K562 (cell line): Measurements from ENCODE around the gene PPM1M. TPM values are rescaled to one million over a fixed set of nuclear protein-coding genes. Genes with fewer than 3 reads are reported as not detected.
A peak's percentile ranks its signal among the peaks of the same experiment; 100 is the strongest.

Experiments
- ATAC-seq: fragments of 200-7000 bp; cut with Tn5 transposase; 3 replicates; pipeline ENCODE4 v1.9.1; 2020; ENCODE audit warnings: moderate library complexity
- BruUV-seq: library from RNA; stranded (reverse); fragments of 400-500 nt; replicated peaks from 2 replicates; lab custom pipeline; 2021; lab: Mats Ljungman, UMichigan
- CTCF ChIA-PET: fragments of 300-600 bp; formaldehyde crosslinking; extraction: SDS; loops from one replicate; lab custom pipeline; 2021; ENCODE audit warnings: low intra/inter-chr PET ratio; lab: Yijun Ruan, JAX
- POLR2A ChIA-PET: fragments of 300-600, 350-650 bp; sonication (Branson Sonifier 250); formaldehyde crosslinking; extraction: SDS; loops from one replicate; lab custom pipeline; 2021; ENCODE audit warnings: antibody characterized with exemption, inconsistent platforms; lab: Yijun Ruan, JAX
- DNase-seq, 4 experiments: peaks; one replicate each; pipeline versions ENCODE4 v3.0.0 to v3.0.0-alpha.2; 2011 to 2018; ENCODE audit warnings: low spot score in 3 of 4, mixed read lengths in 3 of 4; ENCODE audit errors: extremely low read depth in 1 of 4
- FAIRE-seq: peaks from 2 replicates; lab custom pipeline; 2011; peaks lifted over from hg19 to GRCh38; lab: Jason Lieb, UNC
- H2AFZ ChIP-seq: 2 replicates; pipeline ENCODE4 v1.6.0; 2011; ENCODE audit warnings: low read depth, low read length, control low read depth, inconsistent platforms
- H3K27ac ChIP-seq: fragments of 200-600 bp; 3 replicates; pipeline ENCODE4 v1.8.0; 2011; ENCODE audit warnings: low read depth, mild to moderate bottlenecking, control low read depth, inconsistent platforms, low read length, moderate library complexity, mixed read lengths; ENCODE audit errors: extremely low read depth
- H3K27me3 ChIP-seq, 2 experiments: fragments of 300-600 bp in 1 of 2; 2 replicates in 1 of 2; 3 replicates in 1 of 2; pipeline versions ENCODE4 v1.6.0 to v1.8.0; 2011; ENCODE audit warnings: inconsistent platforms in 2 of 2, low read length in 2 of 2, mild to moderate bottlenecking in 1 of 2, mixed read lengths in 1 of 2, moderate library complexity in 1 of 2; ENCODE audit not compliant: control insufficient read depth in 2 of 2, insufficient read depth in 2 of 2
- H3K36me3 ChIP-seq: fragments of 300-600 bp; 3 replicates; pipeline ENCODE4 v1.8.0; 2011; ENCODE audit warnings: mild to moderate bottlenecking, low read length, inconsistent platforms; ENCODE audit not compliant: control insufficient read depth, insufficient read depth
- H3K4me1 ChIP-seq, 2 experiments: fragments of 200-600 bp in 1 of 2; replicated peaks in 1 of 2; 2 replicates in 1 of 2; 3 replicates in 1 of 2; pipeline versions ENCODE4 v1.5.1 to v1.8.0; 2011; ENCODE audit warnings: inconsistent platforms in 2 of 2, low read length in 2 of 2, mild to moderate bottlenecking in 1 of 2, mixed read lengths in 1 of 2, moderate library complexity in 1 of 2; ENCODE audit not compliant: control insufficient read depth in 2 of 2, insufficient read depth in 2 of 2
- H3K4me2 ChIP-seq: 2 replicates; pipeline ENCODE4 v1.6.1; 2011; ENCODE audit warnings: low read length, control low read depth, inconsistent platforms, mixed read lengths; ENCODE audit not compliant: insufficient read depth
- H3K4me3 ChIP-seq: fragments of 200-600 bp; sonication (generic), shearing (Covaris generic); 2 replicates; pipeline ENCODE4 v1.5.1; 2016; ENCODE audit warnings: control low read depth, inconsistent platforms
- H3K79me2 ChIP-seq: fragments of 200-600 bp; 3 replicates; pipeline ENCODE4 v1.8.0; 2011; ENCODE audit warnings: low read length, inconsistent platforms; ENCODE audit not compliant: control insufficient read depth, insufficient read depth
- H3K9ac ChIP-seq, 2 experiments: 2 replicates each; pipeline versions ENCODE4 v1.6.0 to v1.6.1; 2011; ENCODE audit warnings: low read depth in 2 of 2, low read length in 2 of 2, control low read depth in 1 of 2, inconsistent platforms in 1 of 2, mild to moderate bottlenecking in 1 of 2, mixed read lengths in 1 of 2; ENCODE audit not compliant: insufficient read depth in 1 of 2
- H3K9me1 ChIP-seq: one replicate; pipeline ENCODE4 v1.6.0; 2011; ENCODE audit warnings: inconsistent platforms, mild to moderate bottlenecking, low read length, moderate library complexity; ENCODE audit not compliant: control insufficient read depth, insufficient read depth
- H3K9me3 ChIP-seq: replicated peaks from 2 replicates; pipeline ENCODE4 v1.5.1; 2011; ENCODE audit warnings: low read depth, low read length, inconsistent platforms; ENCODE audit not compliant: control insufficient read depth, insufficient read depth
- H4K20me1 ChIP-seq: replicated peaks from 2 replicates; pipeline ENCODE4 v1.6.1; 2011; ENCODE audit warnings: low read length, inconsistent platforms, mixed read lengths; ENCODE audit not compliant: control insufficient read depth, insufficient read depth
- CTCF ChIP-seq, 3 experiments: IDR thresholded peaks in 2 of 3; conservative IDR thresholded peaks in 1 of 3; 2 replicates each; pipeline ENCODE4 v1.5.1; 2011 to 2012; ENCODE audit warnings: low read length in 3 of 3, mild to moderate bottlenecking in 3 of 3, control low read depth in 2 of 3, improper control_type of control experiment in 1 of 3, inconsistent platforms in 1 of 3, low read depth in 1 of 3, mixed read lengths in 1 of 3, moderate library complexity in 1 of 3; ENCODE audit not compliant: insufficient read depth in 2 of 3
- EP400 ChIP-seq: fragments of 450-650 bp; IDR thresholded peaks from 2 replicates; pipeline ENCODE4 v1.6.1; 2017; ENCODE audit warnings: antibody characterized with exemption, mild to moderate bottlenecking, moderate library complexity
- KDM5B ChIP-seq: fragments of 200-600 bp; sonication (generic); IDR thresholded peaks from 2 replicates; pipeline ENCODE4 v1.6.1; 2012; ENCODE audit warnings: low read depth, mild to moderate bottlenecking, moderate library complexity, low read length, control low read depth, inconsistent platforms; ENCODE audit not compliant: insufficient replicate concordance
- MYC ChIP-seq, 2 experiments: fragments of 250-450 bp in 1 of 2; sonication (Bioruptor Pico) in 1 of 2; IDR thresholded peaks; 2 replicates each; pipeline versions ENCODE4 v1.5.1 to v1.6.1; 2012 to 2021; ENCODE audit warnings: low read depth in 2 of 2, borderline replicate concordance in 1 of 2, improper control_type of control experiment in 1 of 2, low read length in 1 of 2, mild to moderate bottlenecking in 1 of 2, moderate library complexity in 1 of 2
- NCOA1 ChIP-seq: fragments of 450-650 bp; IDR thresholded peaks from 2 replicates; pipeline ENCODE4 v1.6.1; 2016; ENCODE audit warnings: low read depth
- NR2C1 ChIP-seq, 2 experiments: fragments of 450-650 bp; IDR thresholded peaks; 2 replicates each; pipeline ENCODE4 v1.6.1; 2017; ENCODE audit warnings: mild to moderate bottlenecking in 2 of 2, antibody characterized with exemption in 1 of 2, inconsistent platforms in 1 of 2, missing compliant biosample characterization in 1 of 2, missing genetic modification characterization in 1 of 2
- PHF8 ChIP-seq: fragments of 200-600 bp; sonication (generic); IDR thresholded peaks from 2 replicates; pipeline ENCODE4 v1.6.1; 2012; ENCODE audit warnings: mixed run types, mild to moderate bottlenecking, inconsistent platforms, low read length, moderate library complexity, borderline replicate concordance
- TGIF2 ChIP-seq: sonication (generic); formaldehyde crosslinking; IDR thresholded peaks from 2 replicates; pipeline ENCODE4 v1.8.1; 2022; ENCODE audit warnings: mild to moderate bottlenecking, missing genetic modification reagents, moderate library complexity
- ZNF785 ChIP-seq: fragments of 250-450 bp; sonication (Bioruptor Pico); IDR thresholded peaks from 2 replicates; pipeline ENCODE4 v1.4.0; 2020; ENCODE audit warnings: mild to moderate bottlenecking
- WGBS: fragments of 100-300 bp; shearing (Covaris generic); methylation state at CpG from one replicate; pipeline ENCODE4 v1.1.6; 2016; ENCODE audit warnings: low coverage, mixed read lengths; ENCODE audit not compliant: insufficient coverage; ENCODE audit errors: missing lambda C conversion rate; 5-methylcytosine and 5-hydroxymethylcytosine counted together
- in situ Hi-C: fragments of 300-500 bp; cut with MboI; formaldehyde crosslinking; loops from 4 replicates; pipeline ENCODE4 v1.15.0; 2018; ENCODE audit warnings: inconsistent platforms, mixed read lengths
- intact Hi-C: fragments of 100-400 bp; cut with micrococcal nuclease; formaldehyde crosslinking; loops from 2 replicates; pipeline ENCODE4 v1.14.2; 2022
- polyA plus RNA-seq, 8 experiments: library from polyadenylated mRNA; depleted of rRNA in 4 of 8; stranded (reverse) in 5 of 8; unstranded in 3 of 8; fragments of >200 nt; fragmentation: Nextera tagmentation in 2 of 8; fragmentation: Illumina TruSeq in 1 of 8; extraction: Ambion mirVana in 2 of 8; extraction: Trizol in 1 of 8; gene quantifications; 2 replicates each; pipeline versions ENCODE4 v1.2.1 to v1.2.3, GENCODE V29; 2011 to 2014; ENCODE audit warnings: inconsistent platforms in 1 of 8, missing spikeins in 1 of 8
- total RNA-seq, 7 experiments: library from RNA; depleted of rRNA in 6 of 7; stranded (reverse); fragments of >200 nt in 6 of 7; fragmentation: Illumina TruSeq in 2 of 7; extraction: Trizol in 2 of 7; gene quantifications; 2 replicates each; pipeline versions ENCODE4 v1.2.1 to v1.2.3, GENCODE V29; 2011 to 2021; ENCODE audit warnings: low replicate concordance in 1 of 7
- TF ChIP-seq, protein P1 (sequence below): fragments of 450-650 bp; IDR thresholded peaks from 2 replicates; pipeline ENCODE4 v1.6.1; 2018; ENCODE audit warnings: mild to moderate bottlenecking, low read depth; ENCODE audit not compliant: partially characterized antibody
- TF ChIP-seq, protein P2 (sequence below): fragments of 200-800 bp; sonication (Bioruptor generic); IDR thresholded peaks from 2 replicates; pipeline ENCODE4 v1.6.1; 2017; ENCODE audit warnings: missing genetic modification characterization, missing compliant biosample characterization
- TF ChIP-seq, protein P3 (sequence below): fragments of 450-650 bp; formaldehyde crosslinking; IDR thresholded peaks from 2 replicates; pipeline ENCODE4 v1.4.0; 2020; ENCODE audit warnings: mild to moderate bottlenecking, moderate library complexity

PPM1M gene
- total and polyA plus RNA-seq, 9 of the 15 experiments (the other 6 are each of a cell fraction or from before 2014, with no cell fraction given): 1.4 to 9.2 (median 4.4) TPM

- no TSS peak for BruUV-seq
- peaks cover 22 to 31% of the 10 kb centered on the region in 2 experiments; a peak in 4 of 5 replicates for H3K4me1 ChIP-seq
- TF ChIP-seq TGIF2 (no peak), KDM5B (peak; percentile 78), ZNF785 (no peak), CTCF (IDR thresholded peaks at IDR 0.05 in 2 of 3, conservative IDR thresholded peaks at IDR 0.05 in 1 of 3; ENCODE audit: insufficient read depth in 2 of 3, low read depth in 1 of 3, low read length in 3 of 3) (peak; percentile 13 to 27 (median 13); a peak in 2 of 6 replicates), PHF8 (peak; percentile 78; the same call in 1 of the 2 replicates), EP400 (0 out of 2 replicates have a peak, but pooled peaks have one; percentile 35), MYC (IDR thresholded peaks at IDR 0.05; ENCODE audit: low read depth, low read length) (no peak), MYC (CRISPR knock-in tag; IDR thresholded peaks at IDR 0.05; ENCODE audit: borderline replicate concordance, low read depth) (no peak), NCOA1 (no peak), NR2C1 (IDR thresholded peaks at IDR 0.05) (peak; percentile 57; the same call in 1 of the 2 replicates), NR2C1 (tag; IDR thresholded peaks at IDR 0.05) (peak; percentile 55)
- TF ChIP-seq, protein P1, sequence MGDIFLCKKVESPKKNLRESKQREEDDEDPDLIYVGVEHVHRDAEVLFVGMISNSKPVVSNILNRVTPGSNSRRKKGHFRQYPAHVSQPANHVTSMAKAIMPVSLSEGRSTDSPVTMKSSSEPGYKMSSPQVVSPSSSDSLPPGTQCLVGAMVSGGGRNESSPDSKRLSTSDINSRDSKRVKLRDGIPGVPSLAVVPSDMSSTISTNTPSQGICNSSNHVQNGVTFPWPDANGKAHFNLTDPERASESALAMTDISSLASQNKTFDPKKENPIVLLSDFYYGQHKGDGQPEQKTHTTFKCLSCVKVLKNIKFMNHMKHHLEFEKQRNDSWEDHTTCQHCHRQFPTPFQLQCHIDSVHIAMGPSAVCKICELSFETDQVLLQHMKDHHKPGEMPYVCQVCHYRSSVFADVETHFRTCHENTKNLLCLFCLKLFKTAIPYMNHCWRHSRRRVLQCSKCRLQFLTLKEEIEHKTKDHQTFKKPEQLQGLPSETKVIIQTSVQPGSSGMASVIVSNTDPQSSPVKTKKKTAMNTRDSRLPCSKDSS: no peak
- TF ChIP-seq, protein P2, sequence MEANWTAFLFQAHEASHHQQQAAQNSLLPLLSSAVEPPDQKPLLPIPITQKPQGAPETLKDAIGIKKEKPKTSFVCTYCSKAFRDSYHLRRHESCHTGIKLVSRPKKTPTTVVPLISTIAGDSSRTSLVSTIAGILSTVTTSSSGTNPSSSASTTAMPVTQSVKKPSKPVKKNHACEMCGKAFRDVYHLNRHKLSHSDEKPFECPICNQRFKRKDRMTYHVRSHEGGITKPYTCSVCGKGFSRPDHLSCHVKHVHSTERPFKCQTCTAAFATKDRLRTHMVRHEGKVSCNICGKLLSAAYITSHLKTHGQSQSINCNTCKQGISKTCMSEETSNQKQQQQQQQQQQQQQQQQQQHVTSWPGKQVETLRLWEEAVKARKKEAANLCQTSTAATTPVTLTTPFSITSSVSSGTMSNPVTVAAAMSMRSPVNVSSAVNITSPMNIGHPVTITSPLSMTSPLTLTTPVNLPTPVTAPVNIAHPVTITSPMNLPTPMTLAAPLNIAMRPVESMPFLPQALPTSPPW: peak; percentile 93
- TF ChIP-seq, protein P3, sequence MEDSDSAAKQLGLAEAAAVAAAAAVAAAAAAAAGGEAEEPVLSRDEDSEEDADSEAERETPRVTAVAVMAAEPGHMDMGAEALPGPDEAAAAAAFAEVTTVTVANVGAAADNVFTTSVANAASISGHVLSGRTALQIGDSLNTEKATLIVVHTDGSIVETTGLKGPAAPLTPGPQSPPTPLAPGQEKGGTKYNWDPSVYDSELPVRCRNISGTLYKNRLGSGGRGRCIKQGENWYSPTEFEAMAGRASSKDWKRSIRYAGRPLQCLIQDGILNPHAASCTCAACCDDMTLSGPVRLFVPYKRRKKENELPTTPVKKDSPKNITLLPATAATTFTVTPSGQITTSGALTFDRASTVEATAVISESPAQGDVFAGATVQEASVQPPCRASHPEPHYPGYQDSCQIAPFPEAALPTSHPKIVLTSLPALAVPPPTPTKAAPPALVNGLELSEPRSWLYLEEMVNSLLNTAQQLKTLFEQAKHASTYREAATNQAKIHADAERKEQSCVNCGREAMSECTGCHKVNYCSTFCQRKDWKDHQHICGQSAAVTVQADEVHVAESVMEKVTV (CRISPR knock-in tag): no peak; the same call in 1 of the 2 replicates
Observed at GRCh38 chr3:52197842-52198625, 47.5 kb upstream of the PPM1M start, which contains the start of gene ALAS1. ALAS1 (plus strand) TSS chr3:52198160; CDS start chr3:52199242, 1,082 bp downstream.

More at GRCh38 chr3:52197842-52198625, 47.5 kb upstream of the PPM1M start, which contains the start of gene ALAS1:
- H3K4me3 ChIP-seq: peak within 1 kb of the TSS; percentile 77
- H3K9ac ChIP-seq: peak within 1 kb of the TSS; percentile 80 to 96
- no peaks in the 10 kb centered on the region for H3K9me1 ChIP-seq
- peaks cover 16% of the 10 kb centered on the region for H3K79me2 ChIP-seq
- intact Hi-C loops (loop anchor here (2.0 kb wide), 1 partner anchor 43 kb away; the partner anchor contains the start of gene POC1A), in situ Hi-C loops (no loop called here)
- H3K4me2 ChIP-seq: peak within 1 kb of the TSS; percentile 78
- H4K20me1 ChIP-seq: no peaks in the 10 kb centered on the region
- POLR2A ChIA-PET: interaction anchor here (0.6 to 0.7 kb wide), 2 partner anchors 14 to 80 kb away, joined by 3 read pairs; no protein-coding TSS in a partner anchor
- peaks cover 39% of the 10 kb centered on the region for H3K36me3 ChIP-seq
- FAIRE-seq (peak; percentile 84), DNase-seq (peak; percentile 93 to 97 (median 96)), ATAC-seq (peak; percentile 97)
- H3K27me3 ChIP-seq: no peaks in the 10 kb centered on the region
- no peaks in the 10 kb centered on the region for H3K9me3 ChIP-seq
- peak within 1 kb of the TSS; percentile 92 for H2AFZ ChIP-seq
- peak within 1 kb of the TSS; percentile 80 for H3K27ac ChIP-seq
- CTCF ChIA-PET: interaction anchor here (0.6 kb wide), 1 partner anchor 45 kb away, joined by 3 read pairs; no protein-coding TSS in a partner anchor
- under 1% methylated on average over 36 of the region's 71 CpGs for WGBS
